GM12878 (cell line): ENCODE results near the gene MPHOSPH8.

ENCODE experiments used
- CHD4 ChIP-seq: fragments of 200-600 bp; sonication (generic); IDR thresholded peaks from 2 replicates; pipeline ENCODE4 v1.6.1; 2016; ENCODE audit warnings: mild to moderate bottlenecking
- HDAC2 ChIP-seq: fragments of 200-600 bp; sonication (generic); IDR thresholded peaks from 2 replicates; pipeline ENCODE4 v1.6.1; 2017
- MXI1 ChIP-seq: fragments of 150-350 bp; IDR thresholded peaks from 2 replicates; pipeline ENCODE4 v1.6.1; 2011; ENCODE audit warnings: low read depth, mild to moderate bottlenecking, inconsistent platforms, low read length, improper control_type of control experiment
- RBBP5 ChIP-seq: fragments of 200-600 bp; sonication (generic); conservative IDR thresholded peaks from 2 replicates; pipeline ENCODE4 v1.6.1; 2016
- RFX5 ChIP-seq: IDR thresholded peaks from 2 replicates; pipeline ENCODE4 v1.6.1; 2011; ENCODE audit warnings: low read depth, low read length, improper control_type of control experiment
- SREBF1 ChIP-seq: IDR thresholded peaks from 2 replicates; pipeline ENCODE4 v1.6.1; 2012; ENCODE audit warnings: mild to moderate bottlenecking, low read length
- ZBTB33 ChIP-seq: fragments of 450-650 bp; IDR thresholded peaks from 2 replicates; pipeline ENCODE4 v1.6.1; 2017; ENCODE audit warnings: mild to moderate bottlenecking
- ZZZ3 ChIP-seq: IDR thresholded peaks from 2 replicates; pipeline ENCODE4 v1.6.1; 2011; ENCODE audit warnings: low read depth; ENCODE audit not compliant: control insufficient read depth, insufficient read length
- TF ChIP-seq, protein P1 (sequence below), 3 experiments: IDR thresholded peaks in 2 of 3; conservative IDR thresholded peaks in 1 of 3; 2 replicates each; pipeline ENCODE4 v1.5.1; 2011; ENCODE audit warnings: low read depth in 3 of 3, low read length in 3 of 3, mild to moderate bottlenecking in 3 of 3, control low read depth in 2 of 3, moderate library complexity in 2 of 3, inconsistent platforms in 1 of 3, mixed read lengths in 1 of 3; ENCODE audit not compliant: control insufficient read depth in 2 of 3, insufficient read depth in 1 of 3; ENCODE audit errors: extremely low read depth in 1 of 3
- TF ChIP-seq, protein P2 (sequence below): IDR thresholded peaks from 2 replicates; pipeline ENCODE4 v1.6.1; 2011; ENCODE audit warnings: low read depth, low read length, improper control_type of control experiment, borderline replicate concordance

DNA sequence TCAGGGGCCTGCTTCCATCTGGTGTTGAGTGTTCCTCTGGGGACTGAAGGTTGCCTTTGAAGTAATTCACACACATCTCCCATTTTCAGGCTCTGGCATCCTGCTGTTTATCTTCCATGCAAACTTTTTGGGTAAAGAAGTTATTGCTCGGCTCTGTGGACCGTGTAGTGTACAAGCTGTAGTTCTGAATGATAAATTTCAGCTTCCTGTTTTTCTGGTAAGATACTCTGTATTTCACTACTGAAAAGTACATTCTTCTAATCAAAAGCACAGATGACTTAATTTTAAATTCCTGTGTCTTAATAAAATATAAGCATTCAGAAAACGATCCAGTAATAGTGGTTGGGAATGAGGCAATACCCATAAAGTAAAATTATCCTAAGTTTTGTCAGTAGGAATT, 36.7 kb downstream of the MPHOSPH8 start:
- TF ChIP-seq RBBP5 (no peak), CHD4 (no peak), HDAC2 (no peak), SREBF1 (no peak), MXI1 (no peak), ZZZ3 (no peak), ZBTB33 (no peak), RFX5 (no peak)
- TF ChIP-seq, protein P1, sequence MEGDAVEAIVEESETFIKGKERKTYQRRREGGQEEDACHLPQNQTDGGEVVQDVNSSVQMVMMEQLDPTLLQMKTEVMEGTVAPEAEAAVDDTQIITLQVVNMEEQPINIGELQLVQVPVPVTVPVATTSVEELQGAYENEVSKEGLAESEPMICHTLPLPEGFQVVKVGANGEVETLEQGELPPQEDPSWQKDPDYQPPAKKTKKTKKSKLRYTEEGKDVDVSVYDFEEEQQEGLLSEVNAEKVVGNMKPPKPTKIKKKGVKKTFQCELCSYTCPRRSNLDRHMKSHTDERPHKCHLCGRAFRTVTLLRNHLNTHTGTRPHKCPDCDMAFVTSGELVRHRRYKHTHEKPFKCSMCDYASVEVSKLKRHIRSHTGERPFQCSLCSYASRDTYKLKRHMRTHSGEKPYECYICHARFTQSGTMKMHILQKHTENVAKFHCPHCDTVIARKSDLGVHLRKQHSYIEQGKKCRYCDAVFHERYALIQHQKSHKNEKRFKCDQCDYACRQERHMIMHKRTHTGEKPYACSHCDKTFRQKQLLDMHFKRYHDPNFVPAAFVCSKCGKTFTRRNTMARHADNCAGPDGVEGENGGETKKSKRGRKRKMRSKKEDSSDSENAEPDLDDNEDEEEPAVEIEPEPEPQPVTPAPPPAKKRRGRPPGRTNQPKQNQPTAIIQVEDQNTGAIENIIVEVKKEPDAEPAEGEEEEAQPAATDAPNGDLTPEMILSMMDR (IDR thresholded peaks at IDR 0.05 in 2 of 3, conservative IDR thresholded peaks at IDR 0.05 in 1 of 3; ENCODE audit: control insufficient read depth in 2 of 3, extremely low read depth in 1 of 3, insufficient read depth in 1 of 3, low read depth in 3 of 3, low read length in 3 of 3), result no peak
- TF ChIP-seq, protein P2, sequence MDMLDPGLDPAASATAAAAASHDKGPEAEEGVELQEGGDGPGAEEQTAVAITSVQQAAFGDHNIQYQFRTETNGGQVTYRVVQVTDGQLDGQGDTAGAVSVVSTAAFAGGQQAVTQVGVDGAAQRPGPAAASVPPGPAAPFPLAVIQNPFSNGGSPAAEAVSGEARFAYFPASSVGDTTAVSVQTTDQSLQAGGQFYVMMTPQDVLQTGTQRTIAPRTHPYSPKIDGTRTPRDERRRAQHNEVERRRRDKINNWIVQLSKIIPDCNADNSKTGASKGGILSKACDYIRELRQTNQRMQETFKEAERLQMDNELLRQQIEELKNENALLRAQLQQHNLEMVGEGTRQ, result no peak
